Neuronal stem cell (in vitro differentiated cells): ENCODE data around the gene UPF1.

Source experiments
- DNase-seq: peaks from one replicate; pipeline ENCODE4 v3.0.0-alpha.2; 2013; ENCODE audit warnings: low spot score
- H2AFZ ChIP-seq: one replicate; pipeline ENCODE4 v1.6.1; 2013; ENCODE audit warnings: mild to moderate bottlenecking, low read length, inconsistent platforms
- H2AK5ac ChIP-seq: 2 replicates; pipeline ENCODE4 v1.6.1; 2013; ENCODE audit warnings: low read depth, mild to moderate bottlenecking, inconsistent platforms, low read length, moderate library complexity, mixed read lengths
- H2BK120ac ChIP-seq: 2 replicates; pipeline ENCODE4 v1.6.1; 2013; ENCODE audit warnings: low read depth, mild to moderate bottlenecking, inconsistent platforms, low read length, moderate library complexity, mixed read lengths
- H2BK12ac ChIP-seq: one replicate; pipeline ENCODE4 v1.6.1; 2013; ENCODE audit warnings: low read length, inconsistent platforms
- H2BK15ac ChIP-seq: 2 replicates; pipeline ENCODE4 v1.6.1; 2013; ENCODE audit warnings: mild to moderate bottlenecking, low read length, inconsistent platforms, mixed read lengths
- H2BK5ac ChIP-seq: one replicate; pipeline ENCODE4 v1.6.1; 2013; ENCODE audit warnings: inconsistent platforms, mild to moderate bottlenecking, low read length, moderate library complexity
- H3K14ac ChIP-seq: one replicate; pipeline ENCODE4 v1.6.1; 2013; ENCODE audit warnings: low read length, inconsistent platforms
- H3K18ac ChIP-seq: 2 replicates; pipeline ENCODE4 v1.6.1; 2013; ENCODE audit warnings: low read length, inconsistent platforms
- H3K23ac ChIP-seq: 2 replicates; pipeline ENCODE4 v1.6.1; 2013; ENCODE audit warnings: low read depth, mild to moderate bottlenecking, mixed read lengths, low read length, inconsistent platforms; ENCODE audit not compliant: poor library complexity
- H3K27ac ChIP-seq: replicated peaks from 3 replicates; pipeline ENCODE4 v1.5.1; 2013; ENCODE audit warnings: low read length, inconsistent platforms
- H3K27me3 ChIP-seq, 3 experiments: 2 replicates each; pipeline ENCODE4 v1.6.1; 2013; ENCODE audit warnings: low read length in 3 of 3, mild to moderate bottlenecking in 2 of 3, inconsistent platforms in 1 of 3, low read depth in 1 of 3, mixed read lengths in 1 of 3, moderate library complexity in 1 of 3; ENCODE audit not compliant: control insufficient read depth in 3 of 3, insufficient read depth in 3 of 3
- H3K36me3 ChIP-seq, 2 donors: replicated peaks in 1 of 2; 2 replicates each; pipeline ENCODE4 v1.6.1; 2013; ENCODE audit warnings: low read length in 2 of 2; ENCODE audit not compliant: control insufficient read depth in 2 of 2, insufficient read depth in 2 of 2
- H3K4ac ChIP-seq: 2 replicates; pipeline ENCODE4 v1.6.1; 2013; ENCODE audit warnings: inconsistent platforms, mild to moderate bottlenecking, low read length, moderate library complexity
- H3K4me1 ChIP-seq, 2 donors: 1 replicate in 1 of 2; 2 replicates in 1 of 2; pipeline ENCODE4 v1.6.1; 2013; ENCODE audit warnings: low read length in 2 of 2, low read depth in 1 of 2; ENCODE audit not compliant: control insufficient read depth in 2 of 2, insufficient read depth in 1 of 2
- H3K4me2 ChIP-seq: one replicate; pipeline ENCODE4 v1.6.1; 2013; ENCODE audit warnings: mild to moderate bottlenecking, low read length, inconsistent platforms; ENCODE audit not compliant: insufficient read depth, poor library complexity, severe bottlenecking
- H3K4me3 ChIP-seq, 2 donors: 2 replicates each; pipeline ENCODE4 v1.5.1; 2013; ENCODE audit warnings: low read length in 2 of 2, mild to moderate bottlenecking in 2 of 2, inconsistent platforms in 1 of 2, moderate library complexity in 1 of 2
- H3K79me1 ChIP-seq: one replicate; pipeline ENCODE4 v1.6.1; 2013; ENCODE audit warnings: low read depth, mild to moderate bottlenecking, inconsistent platforms, low read length, moderate library complexity
- H3K9ac ChIP-seq: one replicate; pipeline ENCODE4 v1.6.1; 2013; ENCODE audit warnings: mild to moderate bottlenecking, low read depth, low read length, inconsistent platforms; ENCODE audit not compliant: poor library complexity
- H3K9me3 ChIP-seq, 2 donors: replicated peaks in 1 of 2; 2 replicates each; pipeline versions ENCODE3 to v1.6.1; 2013; ENCODE audit warnings: low read length in 2 of 2, mild to moderate bottlenecking in 2 of 2, inconsistent platforms in 1 of 2, low read depth in 1 of 2, mixed read lengths in 1 of 2, moderate library complexity in 1 of 2; ENCODE audit not compliant: control insufficient read depth in 2 of 2, insufficient read depth in 1 of 2
- H4K8ac ChIP-seq: one replicate; pipeline ENCODE4 v1.6.1; 2013; ENCODE audit warnings: low read depth, mild to moderate bottlenecking, inconsistent platforms, low read length, moderate library complexity
- H4K91ac ChIP-seq: one replicate; pipeline ENCODE4 v1.6.1; 2013; ENCODE audit warnings: low read length, low read depth, mild to moderate bottlenecking, inconsistent platforms; ENCODE audit not compliant: poor library complexity
- WGBS, 2 donors: extraction: QIAGEN DNeasy Blood & Tissue Kit; methylation state at CpG; one replicate each; pipeline ENCODE4 v1.1.7; 2013; ENCODE audit warnings: missing lambda C conversion rate in 2 of 2, mixed read lengths in 1 of 2; ENCODE audit not compliant: insufficient read length in 2 of 2, insufficient replicate concordance in 1 of 2; ENCODE audit errors: extremely low coverage in 2 of 2; 5-methylcytosine and 5-hydroxymethylcytosine counted together

The UPF1 gene

GRCh38 chr19:18895824-18896341 lies 64.1 kb downstream of the UPF1 start, which contains the start of gene CERS1:
Gene CERS1 (minus strand): TSS chr19:18896158. CDS start chr19:18896072, 86 bp downstream.
- Histone ChIP-seq H3K27ac (no peak within 1 kb of the TSS), H4K91ac (no peak within 1 kb of the TSS), H3K4me2 (peak within 1 kb of the TSS; percentile 91), H3K4me1 (peaks cover 12 to 25% of the 10 kb centered on the region in 2 donors), H2BK120ac (peak within 1 kb of the TSS; percentile 87), H3K23ac (peak within 1 kb of the TSS; percentile 80), H2BK5ac (peak within 1 kb of the TSS; percentile 82), H2BK12ac (peak within 1 kb of the TSS; percentile 90), H3K18ac (peak within 1 kb of the TSS; percentile 98), H3K36me3 (peaks cover 10 to 44% of the 10 kb centered on the region in 2 donors), H3K14ac (peak within 1 kb of the TSS; percentile 94), H3K4ac (peak within 1 kb of the TSS; percentile 37), H3K9me3 (peaks cover 0 to 4% of the 10 kb centered on the region in 2 donors), H3K4me3 (peak within 1 kb of the TSS; percentile 84 to 98), H3K9ac (peak within 1 kb of the TSS; percentile 96), H4K8ac (peak within 1 kb of the TSS; percentile 82), H2BK15ac (peak within 1 kb of the TSS; percentile 79), H3K79me1 (peaks cover 2% of the 10 kb centered on the region), H2AFZ (peak within 1 kb of the TSS; percentile 91), H3K27me3 (peaks cover 0 to 6% (median 0%) of the 10 kb centered on the region in 3 experiments), H2AK5ac (peak within 1 kb of the TSS; percentile 92)
- DNase-seq, result peak; percentile 54
- whole genome bisulfite sequencing, 2 donors, result no CpG with 5 or more reads among the region's 89 CpGs

DNA sequence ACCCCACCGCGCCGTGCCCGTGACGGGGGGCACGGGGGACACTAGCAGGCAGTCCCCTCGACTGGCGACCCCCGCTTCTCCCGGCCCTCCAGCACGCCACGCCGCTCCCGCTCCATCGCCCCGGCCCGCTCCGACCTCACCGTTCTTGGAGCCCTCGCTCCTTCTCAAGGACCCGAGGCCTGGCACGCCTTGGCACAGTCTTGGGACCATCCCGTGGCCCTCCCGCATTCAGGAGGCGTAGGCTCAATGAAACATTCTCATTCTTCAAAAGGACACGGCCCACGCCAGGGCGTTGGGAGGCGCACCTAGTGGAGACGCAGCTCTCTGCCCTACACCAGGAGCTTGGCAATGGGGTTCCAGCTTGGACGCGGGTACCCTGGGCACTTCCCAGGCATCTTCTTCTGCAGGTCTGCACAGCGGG lies 64.7 kb downstream of the UPF1 start:
- no peak overlapping the region for H4K91ac ChIP-seq
- H2BK15ac ChIP-seq, result peak overlapping the region; percentile 58
- peaks cover 12 to 25% of the 10 kb centered on the region in 2 donors for H3K4me1 ChIP-seq
- peaks cover 15 to 44% of the 10 kb centered on the region in 2 donors for H3K36me3 ChIP-seq
- H3K4ac ChIP-seq, result peak overlapping the region; percentile 37
- peaks cover 0 to 7% of the 10 kb centered on the region in 2 donors for H3K9me3 ChIP-seq
- H2AFZ ChIP-seq, result peak overlapping the region; percentile 66
- peak overlapping the region; percentile 94 for H3K14ac ChIP-seq
- WGBS, 2 donors, result no CpG with 5 or more reads among the region's 33 CpGs
- no peak overlapping the region for H3K27ac ChIP-seq
- no peak for DNase-seq
- peak overlapping the region; percentile 80 for H3K23ac ChIP-seq
- peak overlapping the region; percentile 82 for H4K8ac ChIP-seq
- H3K4me3 ChIP-seq, result peak overlapping the region in 1 of 2 donors; percentile 71
- peak overlapping the region; percentile 88 for H3K9ac ChIP-seq
- H3K27me3 ChIP-seq, result peaks cover 0 to 6% (median 0%) of the 10 kb centered on the region in 3 experiments
- peak overlapping the region; percentile 90 for H2BK12ac ChIP-seq
- H2BK5ac ChIP-seq, result peak overlapping the region; percentile 82
- no peaks in the 10 kb centered on the region for H3K79me1 ChIP-seq
- H2BK120ac ChIP-seq, result peak overlapping the region; percentile 87
- peak overlapping the region; percentile 49 for H3K4me2 ChIP-seq
- H2AK5ac ChIP-seq, result peak overlapping the region; percentile 92
- H3K18ac ChIP-seq, result peak overlapping the region; percentile 98

DNA sequence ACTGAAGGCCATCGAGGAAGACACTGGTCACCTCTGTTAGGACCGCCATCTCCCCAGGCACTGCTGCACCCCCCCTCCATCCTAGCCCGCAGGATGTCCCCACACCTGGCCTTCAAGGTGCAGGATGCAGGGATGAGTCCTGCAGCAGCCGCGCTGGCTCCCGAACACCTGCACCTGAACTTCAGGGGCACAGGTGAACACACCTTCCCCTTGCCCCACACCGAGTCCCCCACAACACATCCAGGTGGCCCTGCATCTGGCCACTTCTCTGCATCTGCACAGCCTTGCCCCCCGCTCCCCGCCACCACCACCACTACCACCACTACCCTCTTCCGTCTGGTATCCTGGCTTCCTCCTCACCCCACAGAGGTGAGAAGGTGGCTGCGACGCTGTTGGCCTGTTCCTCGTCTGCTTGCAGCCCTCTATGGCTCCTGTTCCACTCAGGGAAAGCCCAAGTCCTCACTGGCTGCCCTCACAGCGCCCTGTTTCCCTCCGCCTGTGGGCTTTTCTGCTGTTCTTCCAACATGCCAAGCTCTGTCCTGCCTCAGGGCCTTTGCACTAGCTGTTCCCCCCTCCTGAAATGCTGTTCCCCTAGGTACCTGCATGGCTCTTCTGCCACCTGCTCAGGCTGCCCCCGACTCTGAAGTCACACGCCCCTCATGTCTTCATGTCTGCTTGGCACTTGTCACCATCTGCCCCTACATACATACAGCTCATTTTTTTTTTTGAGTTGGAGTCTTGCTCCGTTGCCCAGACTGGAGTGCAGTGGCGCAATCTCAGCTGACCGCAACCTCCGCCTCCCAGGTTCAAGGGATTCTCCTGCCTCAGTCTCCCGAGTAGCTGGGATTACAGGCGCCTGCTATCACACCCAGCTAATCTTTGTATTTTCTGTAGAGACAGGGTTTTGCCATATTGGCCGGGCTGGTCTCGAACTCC lies 65.6 kb downstream of the UPF1 start:
- DNase-seq, result no peak
- no peak overlapping the region for H2AFZ ChIP-seq

More for the DNA sequence above, 65.6 kb downstream of the UPF1 start:
- H2BK12ac ChIP-seq, result no peak overlapping the region
- H3K4me1 ChIP-seq, result peaks cover 12 to 25% of the 10 kb centered on the region in 2 donors
- H3K79me1 ChIP-seq, result no peaks in the 10 kb centered on the region
- H3K36me3 ChIP-seq, result peaks cover 14 to 40% of the 10 kb centered on the region in 2 donors
- peak overlapping the region; percentile 82 for H2BK5ac ChIP-seq
- peak overlapping the region; percentile 65 for H3K18ac ChIP-seq
- no peak overlapping the region for H3K27ac ChIP-seq
- H2BK15ac ChIP-seq, result peak overlapping the region; percentile 79
- H3K9me3 ChIP-seq, result peaks cover 0 to 8% of the 10 kb centered on the region in 2 donors
- peak overlapping the region in 1 of 2 donors; percentile 4 for H3K4me3 ChIP-seq
- H3K14ac ChIP-seq, result no peak overlapping the region
- peaks cover 0 to 6% (median 0%) of the 10 kb centered on the region in 3 experiments for H3K27me3 ChIP-seq
- no peak overlapping the region for H3K4me2 ChIP-seq
- no CpG with 5 or more reads among the region's 25 CpGs for WGBS, 2 donors
- peak overlapping the region; percentile 92 for H2AK5ac ChIP-seq
- H3K9ac ChIP-seq, result peak overlapping the region; percentile 50
- no peak overlapping the region for H2BK120ac ChIP-seq
- H4K91ac ChIP-seq, result no peak overlapping the region
- peak overlapping the region; percentile 69 for H3K23ac ChIP-seq
- no peak overlapping the region for H4K8ac ChIP-seq
- H3K4ac ChIP-seq, result no peak overlapping the region
